Uterus (tissue), 2 donors: ENCODE results near the gene SLC35B3.
"Not testable (repeated sequence)": the region's sequence is repeated elsewhere in the genome, so short reads cannot be mapped to it uniquely, and the experiment has no call there.

Source experiments
- CTCF ChIP-seq, 4 experiments: fragments of 200-600 bp in 2 of 4; fragments of 450-650 bp in 2 of 4; sonication (generic) in 2 of 4; IDR thresholded peaks; one replicate each; pipeline ENCODE4 v1.5.1; 2016 to 2019; ENCODE audit warnings: antibody characterized with exemption in 4 of 4, mild to moderate bottlenecking in 2 of 4, moderate library complexity in 1 of 4
- POLR2A ChIP-seq, 2 donors: fragments of 450-650 bp; IDR thresholded peaks; one replicate each; pipeline ENCODE4 v1.6.1; 2016; ENCODE audit warnings: antibody characterized with exemption in 2 of 2, mild to moderate bottlenecking in 1 of 2, moderate library complexity in 1 of 2

GRCh38 chr6:8426544-8426943 is 8.8 kb downstream of the SLC35B3 start:
- TF ChIP-seq CTCF, POLR2A (IDR thresholded peaks at IDR 0.05): not testable (repeated sequence)
